HG02970 (cell line): ENCODE data around the gene EVX2.

Source experiments
- ATAC-seq: cut with Tn5 transposase; IDR thresholded peaks from one replicate; pipeline ENCODE4 v1.9.1; 2021; ENCODE audit warnings: mild to moderate bottlenecking, moderate library complexity, moderate number of reproducible peaks; ENCODE audit not compliant: unreplicated experiment, low FRiP score

Gene EVX2

GRCh38 chr2:176109946-176110345 is 26.2 kb upstream of the EVX2 start:
- no peak for ATAC-seq

GRCh38 chr2:176109192-176109901 is 25.6 kb upstream of the EVX2 start:
- no peak for ATAC-seq

- no peak for ATAC-seq
Measured at GRCh38 chr2:176107731-176108181, 24.0 kb upstream of the EVX2 start.

- no peak for ATAC-seq
Measured at GRCh38 chr2:176106581-176107539, 23.1 kb upstream of the EVX2 start, which contains the start of gene HOXD11. TSS of gene HOXD11 (plus strand) at chr2:176107280. CDS start at chr2:176107356, 76 bp downstream.

GRCh38 chr2:176105730-176106580 is 22.2 kb upstream of the EVX2 start:
- no peak for ATAC-seq

- no peak for ATAC-seq
Measured at GRCh38 chr2:176105078-176105729, 21.4 kb upstream of the EVX2 start.

GRCh38 chr2:176104316-176105077 is 20.7 kb upstream of the EVX2 start:
- ATAC-seq = no peak

GRCh38 chr2:176103742-176104315 is 20.1 kb upstream of the EVX2 start:
- no peak for ATAC-seq

GRCh38 chr2:176103194-176103593 is 19.4 kb upstream of the EVX2 start:
- no peak for ATAC-seq

- ATAC-seq = no peak
Measured at GRCh38 chr2:176102309-176102866, 18.6 kb upstream of the EVX2 start.

GRCh38 chr2:176101842-176102241 is 18.1 kb upstream of the EVX2 start:
- no peak for ATAC-seq

- ATAC-seq = no peak
Measured at GRCh38 chr2:176101216-176101830, 17.6 kb upstream of the EVX2 start.

GRCh38 chr2:176100547-176101140 is 16.9 kb upstream of the EVX2 start:
- ATAC-seq = no peak

GRCh38 chr2:176099728-176100546 is 16.2 kb upstream of the EVX2 start, which contains the start of gene HOXD12:
TSS of gene HOXD12 (plus strand) at chr2:176099795. CDS start at chr2:176099802, 7 bp downstream.
- no peak for ATAC-seq

- no peak for ATAC-seq
Measured at GRCh38 chr2:176099159-176099727, 15.5 kb upstream of the EVX2 start.

GRCh38 chr2:176098366-176099158 is 14.8 kb upstream of the EVX2 start:
- no peak for ATAC-seq
